HEK293T (cell line): ENCODE measurements around the gene WNK1.
"Not testable (repeated sequence)": the region's sequence is repeated elsewhere in the genome, so short reads cannot be mapped to it uniquely, and the experiment has no call there.

Source experiments
- CTCF ChIA-PET: fragments of 350-600 bp; formaldehyde crosslinking; extraction: SDS; loops from one replicate; lab custom pipeline; 2021; ENCODE audit warnings: antibody characterized with exemption, inconsistent platforms; lab: Yijun Ruan, JAX
- POLR2A ChIA-PET: fragments of 350-600 bp; formaldehyde crosslinking; extraction: SDS; loops from one replicate; lab custom pipeline; 2020; ENCODE audit warnings: antibody characterized with exemption, inconsistent platforms; lab: Yijun Ruan, JAX
- DNase-seq: peaks from one replicate; pipeline ENCODE4 v3.0.0; 2012; ENCODE audit warnings: mixed read lengths; ENCODE audit errors: extremely low spot score
- ARNT ChIP-seq: fragments of 450-650 bp; IDR thresholded peaks from 2 replicates; pipeline ENCODE4 v1.6.1; 2017; ENCODE audit warnings: mild to moderate bottlenecking
- BHLHE40 ChIP-seq: fragments of 450-650 bp; IDR thresholded peaks from 2 replicates; pipeline ENCODE4 v1.6.1; 2016; ENCODE audit warnings: mild to moderate bottlenecking, moderate library complexity, borderline replicate concordance
- CTBP1 ChIP-seq: fragments of 450-650 bp; IDR thresholded peaks from 2 replicates; pipeline ENCODE4 v1.6.1; 2016; ENCODE audit warnings: borderline replicate concordance
- ELF4 ChIP-seq: fragments of 450-650 bp; IDR thresholded peaks from 2 replicates; pipeline ENCODE4 v1.6.1; 2017; ENCODE audit warnings: antibody characterized with exemption
- FOXA1 ChIP-seq: fragments of 450-650 bp; IDR thresholded peaks from 2 replicates; pipeline ENCODE4 v1.6.1; 2016; ENCODE audit warnings: mild to moderate bottlenecking
- FOXK2 ChIP-seq: fragments of 450-650 bp; IDR thresholded peaks from 2 replicates; pipeline ENCODE4 v1.6.1; 2016; ENCODE audit warnings: mild to moderate bottlenecking
- FOXM1 ChIP-seq: fragments of 450-650 bp; IDR thresholded peaks from 2 replicates; pipeline ENCODE4 v1.6.1; 2017; ENCODE audit warnings: mild to moderate bottlenecking, borderline replicate concordance
- HDGF ChIP-seq: fragments of 450-650 bp; IDR thresholded peaks from 2 replicates; pipeline ENCODE4 v1.6.1; 2017; ENCODE audit warnings: antibody characterized with exemption, borderline replicate concordance
- L3MBTL2 ChIP-seq: fragments of 450-650 bp; conservative IDR thresholded peaks from 2 replicates; pipeline ENCODE4 v1.6.1; 2016; ENCODE audit warnings: mild to moderate bottlenecking
- LEF1 ChIP-seq: fragments of 450-650 bp; IDR thresholded peaks from 2 replicates; pipeline ENCODE4 v1.6.1; 2017; ENCODE audit warnings: mild to moderate bottlenecking, borderline replicate concordance
- NFRKB ChIP-seq: fragments of 450-650 bp; IDR thresholded peaks from 2 replicates; pipeline ENCODE4 v1.6.1; 2016; ENCODE audit warnings: mild to moderate bottlenecking, moderate library complexity
- SP1 ChIP-seq: fragments of 450-650 bp; IDR thresholded peaks from 2 replicates; pipeline ENCODE4 v1.6.1; 2017
- SUZ12 ChIP-seq: fragments of 450-650 bp; IDR thresholded peaks from 2 replicates; pipeline ENCODE4 v1.6.1; 2016; ENCODE audit warnings: mild to moderate bottlenecking
- TARDBP ChIP-seq: fragments of 450-650 bp; IDR thresholded peaks from 2 replicates; pipeline ENCODE4 v1.6.1; 2016
- ZNF384 ChIP-seq: fragments of 450-650 bp; IDR thresholded peaks from 2 replicates; pipeline ENCODE4 v1.6.1; 2016
- TF ChIP-seq, protein P1 (sequence below): fragments of 450-650 bp; IDR thresholded peaks from 2 replicates; pipeline ENCODE4 v1.6.1; 2016

Gene WNK1

GRCh38 chr12:848173-848865 lies 95.9 kb downstream of the WNK1 start:
- CTCF ChIA-PET: no interaction called here
- POLR2A ChIA-PET: interaction anchor here (1.0 to 1.6 kb wide), 2 partner anchors 9 to 96 kb away, joined by 3 read pairs; partner anchors contain the start of gene WNK1
- DNase-seq: no peak
- TF ChIP-seq L3MBTL2 (no peak), FOXK2 (no peak), BHLHE40 (no peak), ELF4 (no peak), ZNF384 (no peak), FOXM1 (no peak), LEF1 (no peak), TARDBP (no peak), SP1 (no peak), NFRKB (no peak), HDGF (no peak), CTBP1 (no peak), FOXA1 (no peak), ARNT (no peak), SUZ12 (no peak)
- TF ChIP-seq, protein P1, sequence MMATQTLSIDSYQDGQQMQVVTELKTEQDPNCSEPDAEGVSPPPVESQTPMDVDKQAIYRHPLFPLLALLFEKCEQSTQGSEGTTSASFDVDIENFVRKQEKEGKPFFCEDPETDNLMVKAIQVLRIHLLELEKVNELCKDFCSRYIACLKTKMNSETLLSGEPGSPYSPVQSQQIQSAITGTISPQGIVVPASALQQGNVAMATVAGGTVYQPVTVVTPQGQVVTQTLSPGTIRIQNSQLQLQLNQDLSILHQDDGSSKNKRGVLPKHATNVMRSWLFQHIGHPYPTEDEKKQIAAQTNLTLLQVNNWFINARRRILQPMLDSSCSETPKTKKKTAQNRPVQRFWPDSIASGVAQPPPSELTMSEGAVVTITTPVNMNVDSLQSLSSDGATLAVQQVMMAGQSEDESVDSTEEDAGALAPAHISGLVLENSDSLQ: no peak

DNA sequence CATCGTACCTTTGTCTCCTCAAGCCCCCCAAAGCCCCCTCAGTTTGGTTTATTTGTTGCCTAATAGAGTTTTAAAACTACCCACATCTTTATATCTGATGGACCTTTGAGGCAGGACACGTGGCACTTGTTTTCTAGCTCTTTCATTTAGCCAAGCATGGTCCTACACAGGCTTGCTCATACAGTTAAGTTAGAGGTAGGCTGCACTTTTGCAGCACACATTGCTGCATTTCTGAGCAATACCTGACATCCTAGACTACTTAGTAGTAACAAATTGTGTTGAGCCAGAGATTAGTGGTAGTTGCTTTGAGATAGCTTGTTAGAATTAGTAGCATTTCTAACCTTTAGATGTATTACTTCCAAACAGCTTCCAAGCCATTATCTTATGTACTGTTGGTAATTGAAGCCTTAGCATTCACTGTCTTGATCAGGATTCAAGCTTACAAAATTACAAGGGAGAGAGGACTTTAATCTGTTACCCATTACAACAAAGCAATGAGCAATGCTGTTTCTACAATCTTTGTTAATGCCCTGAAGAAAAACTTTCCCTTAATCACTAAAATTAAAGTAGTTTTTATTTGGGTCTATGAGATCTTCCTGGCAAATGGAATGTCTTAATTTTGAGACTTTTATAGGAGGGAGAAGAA lies 96.6 kb downstream of the WNK1 start:
- no peak for DNase-seq
- TF ChIP-seq ELF4 (no peak), SUZ12 (no peak), FOXK2 (no peak), ARNT (no peak), LEF1 (no peak), ZNF384 (no peak), BHLHE40 (no peak), CTBP1 (no peak), HDGF (no peak), SP1 (no peak), FOXM1 (no peak), FOXA1 (no peak), NFRKB (no peak), TARDBP (no peak), L3MBTL2 (no peak)
- TF ChIP-seq, protein P1: no peak
- ChIA-PET CTCF (no interaction called here), POLR2A (interaction anchor here (1.0 to 1.6 kb wide), 2 partner anchors 8 to 97 kb away, joined by 3 read pairs; partner anchors contain the start of gene WNK1)

DNA sequence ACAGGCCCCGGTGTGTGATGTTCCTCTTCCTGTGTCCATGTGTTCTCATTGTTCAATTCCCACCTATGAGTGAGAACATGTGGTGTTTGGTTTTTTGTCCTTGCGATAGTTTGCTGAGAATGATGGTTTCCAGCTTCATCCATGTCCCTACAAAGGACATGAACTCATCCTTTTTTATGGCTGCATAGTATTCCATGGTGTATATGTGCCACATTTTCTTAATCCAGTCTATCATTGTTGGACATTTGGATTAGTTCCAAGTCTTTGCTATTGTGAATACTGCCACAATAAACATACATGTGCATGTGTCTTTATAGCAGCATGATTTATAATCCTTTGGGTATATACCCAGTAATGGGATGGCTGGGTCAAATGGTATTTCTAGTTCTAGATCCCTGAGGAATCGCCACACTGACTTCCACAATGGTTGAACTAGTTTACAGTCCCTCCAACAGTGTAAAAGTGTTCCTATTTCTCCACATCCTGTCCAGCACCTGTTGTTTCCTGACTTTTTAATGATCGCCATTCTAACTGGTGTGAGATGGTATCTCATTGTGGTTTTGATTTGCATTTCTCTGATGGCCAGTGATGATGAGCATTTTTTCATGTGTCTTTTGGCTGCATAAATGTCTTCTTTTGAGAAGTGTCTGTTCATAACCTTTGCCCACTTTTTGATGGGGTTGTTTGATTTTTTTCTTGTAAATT lies 97.5 kb downstream of the WNK1 start:
- POLR2A ChIA-PET, DNase-seq, CTCF ChIA-PET: not testable (repeated sequence)

GRCh38 chr12:851343-851742 lies 99.0 kb downstream of the WNK1 start:
- POLR2A ChIA-PET: no interaction called here

DNA sequence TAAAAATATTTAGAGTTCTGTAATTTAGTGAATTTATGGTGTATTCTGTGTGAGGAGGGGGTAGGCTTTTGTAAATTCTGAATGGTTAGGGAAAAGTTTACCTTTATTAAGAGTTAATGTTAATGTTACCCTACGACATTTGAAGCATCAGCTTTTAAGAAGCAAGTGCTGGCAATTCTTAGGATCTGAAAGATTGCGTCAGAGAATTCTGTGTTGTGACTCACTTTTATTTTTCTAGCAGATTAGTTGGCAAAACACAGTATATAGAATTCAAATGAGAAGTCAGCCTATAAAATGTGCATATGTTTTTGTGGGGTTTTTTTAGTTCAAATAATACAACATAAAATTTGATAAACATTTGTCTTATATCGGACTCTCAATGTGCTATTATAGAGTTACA lies 99.5 kb downstream of the WNK1 start:
- TF ChIP-seq ELF4 (no peak), LEF1 (no peak), L3MBTL2 (no peak)
- DNase-seq: no peak
- CTCF ChIA-PET: no interaction called here
- POLR2A ChIA-PET: no interaction called here

More at GRCh38 chr12:851343-851742, 99.0 kb downstream of the WNK1 start:
- TF ChIP-seq L3MBTL2: no peak
- TF ChIP-seq FOXK2: no peak
- TF ChIP-seq, protein P1: no peak
- no peak for TF ChIP-seq FOXA1
- no peak for TF ChIP-seq SP1
- no peak for TF ChIP-seq TARDBP
- no peak for TF ChIP-seq HDGF
- no peak for TF ChIP-seq LEF1
- TF ChIP-seq ARNT: no peak
- TF ChIP-seq NFRKB: no peak
- no peak for TF ChIP-seq FOXM1
- TF ChIP-seq ZNF384: no peak
- TF ChIP-seq SUZ12: no peak
- DNase-seq: no peak
- CTCF ChIA-PET: no interaction called here

GRCh38 chr12:852864-853263 lies 100.5 kb downstream of the WNK1 start:
- TF ChIP-seq FOXM1: no peak
- TF ChIP-seq TARDBP: no peak
- TF ChIP-seq LEF1: no peak
- TF ChIP-seq, protein P1: no peak
- no peak for TF ChIP-seq ARNT
- no peak for TF ChIP-seq FOXK2
- no peak for TF ChIP-seq HDGF
- TF ChIP-seq ZNF384: no peak
- no peak for TF ChIP-seq ELF4
- no peak for TF ChIP-seq BHLHE40
- no peak for TF ChIP-seq L3MBTL2
- TF ChIP-seq CTBP1: no peak
- TF ChIP-seq NFRKB: no peak
- no peak for TF ChIP-seq SUZ12
- TF ChIP-seq FOXA1: no peak
- no peak for TF ChIP-seq SP1
- CTCF ChIA-PET: interaction anchor here (0.6 kb wide), 1 partner anchor 497 kb away, joined by 3 read pairs; no protein-coding TSS in a partner anchor
- DNase-seq: no peak
- POLR2A ChIA-PET: no interaction called here
